Measurements from ENCODE around the gene ASF1B.

DNA sequence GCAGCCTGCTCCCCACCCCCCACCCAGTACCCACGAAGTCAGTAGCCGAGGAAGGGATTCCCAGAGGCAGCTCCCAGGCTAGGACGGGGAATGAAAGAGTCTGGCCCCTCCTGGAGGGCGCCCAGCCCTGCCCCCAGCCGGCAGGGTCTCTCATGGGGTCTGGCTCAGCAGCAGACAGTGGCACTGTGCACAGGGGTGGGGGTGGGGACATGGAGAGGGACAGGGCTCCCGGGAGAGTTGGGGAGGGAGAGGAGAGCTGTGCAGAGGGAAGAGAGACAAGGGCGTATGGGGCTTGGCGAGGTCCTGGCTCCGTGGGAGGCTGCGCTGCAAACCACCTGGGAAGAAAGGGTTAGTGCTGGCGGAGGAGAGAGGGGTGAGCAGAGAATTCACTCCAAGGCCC is 27.7 kb upstream of the ASF1B start:
- TF ChIP-seq POLR2A (IDR thresholded peaks at IDR 0.05) (no peak), CTCF (IDR thresholded peaks at IDR 0.05) (no peak)
